A673 (cell line): Measurements from ENCODE around the gene SYNGR3. TPM values are rescaled to one million over a fixed set of nuclear protein-coding genes. Genes with fewer than 3 reads are reported as not detected.

Experiments used
- BruUV-seq: library from RNA; stranded (reverse); fragments of 400-500 nt; replicated peaks from 2 replicates; lab custom pipeline; 2021; lab: Mats Ljungman, UMichigan
- CTCF ChIA-PET: fragments of 300-600 bp; sonication (Branson Sonifier 250); formaldehyde crosslinking; loops from one replicate; lab custom pipeline; 2022; ENCODE audit warnings: antibody characterized with exemption; lab: Charles Lee
- POLR2A ChIA-PET: fragments of 300-600 bp; sonication (Branson Sonifier 250); formaldehyde crosslinking; loops from one replicate; lab custom pipeline; 2022; ENCODE audit warnings: antibody characterized with exemption; ENCODE audit not compliant: low non-redundant PET; lab: Charles Lee
- DNase-seq: peaks from one replicate; pipeline ENCODE4 v3.0.0-alpha.2; 2015; ENCODE audit warnings: low spot score
- H3K27ac ChIP-seq: fragments of 200-600 bp; sonication (generic); 2 replicates; pipeline ENCODE4 v1.5.1; 2016; ENCODE audit warnings: mixed run types, low read depth, mild to moderate bottlenecking, mixed read lengths, antibody characterized with exemption, low read length; ENCODE audit not compliant: poor library complexity, severe bottlenecking
- H3K27me3 ChIP-seq: fragments of 200-600 bp; sonication (generic); replicated peaks from 2 replicates; pipeline ENCODE4 v1.6.1; 2017; ENCODE audit warnings: mixed run types, low read depth, mild to moderate bottlenecking, mixed read lengths, antibody characterized with exemption, low read length; ENCODE audit not compliant: insufficient read depth, poor library complexity
- H3K36me3 ChIP-seq: fragments of 200-600 bp; sonication (generic); 2 replicates; pipeline ENCODE4 v1.6.1; 2016; ENCODE audit warnings: mixed run types, mild to moderate bottlenecking, mixed read lengths, antibody characterized with exemption, low read length; ENCODE audit not compliant: insufficient read depth, poor library complexity, severe bottlenecking
- H3K4me1 ChIP-seq: fragments of 200-600 bp; sonication (generic); 2 replicates; pipeline ENCODE4 v1.6.1; 2017; ENCODE audit warnings: mixed run types, mild to moderate bottlenecking, mixed read lengths, antibody characterized with exemption, low read length; ENCODE audit not compliant: insufficient read depth, poor library complexity, severe bottlenecking
- H3K4me3 ChIP-seq: fragments of 200-600 bp; sonication (generic); 2 replicates; pipeline ENCODE4 v1.5.1; 2016; ENCODE audit warnings: low read depth, mixed run types, mild to moderate bottlenecking, mixed read lengths, low read length; ENCODE audit not compliant: poor library complexity, severe bottlenecking
- H3K9me3 ChIP-seq: fragments of 200-600 bp; sonication (generic); 2 replicates; pipeline ENCODE4 v1.6.1; 2016; ENCODE audit warnings: mixed run types, low read depth, mild to moderate bottlenecking, mixed read lengths, antibody characterized with exemption, low read length; ENCODE audit not compliant: poor library complexity, severe bottlenecking
- CTCF ChIP-seq: fragments of 300-800, 200-600 bp; sonication (generic); conservative IDR thresholded peaks from 2 replicates; pipeline ENCODE4 v1.5.1; 2017; ENCODE audit warnings: low read depth, mild to moderate bottlenecking, antibody characterized with exemption, low read length, moderate library complexity, mixed read lengths
- EZH2 ChIP-seq: fragments of 200-600 bp; sonication (generic); IDR thresholded peaks from 2 replicates; pipeline ENCODE4 v1.6.1; 2017; ENCODE audit warnings: borderline replicate concordance, low read depth, mild to moderate bottlenecking, mixed read lengths, antibody characterized with exemption, low read length; ENCODE audit not compliant: poor library complexity, severe bottlenecking
- intact Hi-C: fragments of 100-400 bp; cut with micrococcal nuclease; formaldehyde crosslinking; loops from one replicate; pipeline ENCODE4 v1.10.0; 2022; ENCODE audit not compliant: unreplicated experiment
- total RNA-seq: library from RNA; stranded (reverse); gene quantifications from 2 replicates; pipeline ENCODE4 v1.2.3, GENCODE V29; 2021

SYNGR3 gene
- total RNA-seq, 1 experiment from 2014 or later: 1.4 TPM

GRCh38 chr16:1964506-1965395 is 25.0 kb upstream of the SYNGR3 start, which contains the start of gene RPS2:
TSS of gene RPS2 (minus strand) at chr16:1964826. CDS start at chr16:1964625, 201 bp downstream.
- Histone ChIP-seq H3K27me3 (no peaks in the 10 kb centered on the region), H3K9me3 (no peaks in the 10 kb centered on the region), H3K27ac (peak within 1 kb of the TSS; percentile 95), H3K4me1 (peaks cover 19% of the 10 kb centered on the region), H3K4me3 (peak within 1 kb of the TSS; percentile 88), H3K36me3 (peaks cover 27% of the 10 kb centered on the region)
- intact Hi-C loops: no loop called here
- TF ChIP-seq CTCF (peak; percentile 3; the same call in 1 of the 2 replicates), EZH2 (no peak)
- BruUV-seq: no TSS peak
- DNase-seq: peak; percentile 99
- CTCF ChIA-PET: interaction anchor here (0.7 kb wide), 1 partner anchor 47 kb away, joined by 7 read pairs; no protein-coding TSS in a partner anchor
- POLR2A ChIA-PET: interaction anchor here (0.6 to 1.1 kb wide), 8 partner anchors 14 to 495 kb away, joined by 3 to 17 read pairs (median 4); partner anchors contain the start of genes GFER and NOXO1

- Histone ChIP-seq H3K4me3 (peak overlapping the region; percentile 88), H3K27ac (peak overlapping the region; percentile 95), H3K4me1 (peaks cover 16% of the 10 kb centered on the region), H3K36me3 (peaks cover 27% of the 10 kb centered on the region), H3K9me3 (no peaks in the 10 kb centered on the region), H3K27me3 (no peaks in the 10 kb centered on the region)
- TF ChIP-seq EZH2: no peak
- TF ChIP-seq CTCF: no peak
- intact Hi-C loops: no loop called here
- POLR2A ChIA-PET: interaction anchor here (0.6 to 1.1 kb wide), 2 partner anchors 13 to 16 kb away, joined by 3 to 4 read pairs; partner anchors contain the start of gene NOXO1
- BruUV-seq: TSS peak; percentile 66
- CTCF ChIA-PET: interaction anchor here (0.5 kb wide), 1 partner anchor 175 kb away, joined by 3 read pairs; no protein-coding TSS in a partner anchor
- DNase-seq: no peak
Measured at GRCh38 chr16:1965396-1966001, 24.3 kb upstream of the SYNGR3 start.

- H3K9me3 ChIP-seq: no peaks in the 10 kb centered on the region
- H3K36me3 ChIP-seq: peaks cover 27% of the 10 kb centered on the region
- no peak for DNase-seq
- BruUV-seq: no TSS peak
- H3K4me1 ChIP-seq: peaks cover 13% of the 10 kb centered on the region
- peak within 1 kb of the TSS; percentile 95 for H3K27ac ChIP-seq
- H3K27me3 ChIP-seq: no peaks in the 10 kb centered on the region
- intact Hi-C loops: no loop called here
- POLR2A ChIA-PET: interaction anchor here (0.6 kb wide), 1 partner anchor 1243 kb away, joined by 3 read pairs; no protein-coding TSS in a partner anchor
- TF ChIP-seq CTCF (no peak), EZH2 (no peak)
- peak within 1 kb of the TSS; percentile 88 for H3K4me3 ChIP-seq
- CTCF ChIA-PET: interaction anchor here (0.5 kb wide), 1 partner anchor 174 kb away, joined by 3 read pairs; no protein-coding TSS in a partner anchor
Measured at GRCh38 chr16:1966460-1966859, 23.3 kb upstream of the SYNGR3 start, which contains the start of gene RNF151. TSS of gene RNF151 (plus strand) at chr16:1966856. CDS start at chr16:1966882, 26 bp downstream.
